Measurements from ENCODE around the gene TBX2.

The TBX2 gene

DNA sequence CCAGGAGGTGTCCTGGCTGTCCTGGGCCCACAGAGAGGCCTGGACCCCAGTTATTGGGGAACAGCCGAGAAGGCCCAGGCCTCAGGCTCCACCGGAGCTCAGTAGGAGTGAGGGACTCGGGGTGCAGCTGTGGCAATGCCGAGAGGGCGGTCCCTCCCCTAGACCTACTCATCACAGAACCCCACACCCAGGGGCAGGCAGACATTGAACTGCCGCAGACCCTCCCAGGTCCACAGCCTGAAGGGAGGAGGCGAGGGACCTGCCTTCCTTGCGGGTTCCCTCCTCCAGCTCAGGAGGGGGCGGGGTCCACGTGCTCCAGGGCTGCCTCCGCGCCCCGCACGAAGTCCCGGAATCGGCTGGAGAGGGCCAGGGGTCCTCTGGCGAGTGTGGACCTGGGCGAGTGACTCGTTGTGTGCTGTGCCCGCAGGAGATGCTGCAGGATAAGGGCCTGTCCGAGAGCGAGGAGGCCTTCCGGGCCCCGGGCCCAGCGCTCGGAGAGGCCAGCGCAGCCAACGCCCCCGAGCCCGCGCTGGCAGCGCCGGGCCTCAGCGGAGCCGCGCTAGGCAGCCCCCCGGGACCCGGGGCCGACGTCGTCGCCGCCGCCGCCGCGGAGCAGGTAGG lies 56.5 kb downstream of the TBX2 start:
- no peak for DNase-seq

DNA sequence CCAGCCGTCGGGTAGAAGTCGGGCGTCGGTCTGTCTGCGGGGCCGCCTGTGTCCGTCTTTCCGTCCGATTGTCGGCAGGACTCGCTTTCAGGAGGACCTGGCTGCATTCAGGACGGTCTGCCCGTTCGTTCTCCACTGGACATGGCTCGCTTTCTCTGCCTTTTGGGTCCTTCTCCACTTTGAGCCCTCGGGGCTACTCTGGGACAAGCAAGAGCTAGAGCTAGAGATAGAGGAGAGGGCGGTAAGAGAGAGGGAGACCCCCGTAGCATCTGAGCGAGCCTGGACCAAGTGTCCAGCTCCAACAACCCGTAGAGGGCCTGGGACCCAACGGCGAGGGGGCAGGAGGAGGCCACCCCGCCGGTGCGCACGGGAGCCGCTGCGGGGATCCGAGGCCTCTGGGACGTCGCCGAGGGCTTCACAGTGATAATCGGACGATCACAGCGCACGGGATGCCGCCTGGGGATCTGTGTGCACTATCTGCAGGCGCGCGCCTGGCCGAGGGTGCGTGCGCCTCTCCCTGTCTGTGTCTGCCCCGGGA lies 57.1 kb downstream of the TBX2 start:
- no peak for DNase-seq

DNA sequence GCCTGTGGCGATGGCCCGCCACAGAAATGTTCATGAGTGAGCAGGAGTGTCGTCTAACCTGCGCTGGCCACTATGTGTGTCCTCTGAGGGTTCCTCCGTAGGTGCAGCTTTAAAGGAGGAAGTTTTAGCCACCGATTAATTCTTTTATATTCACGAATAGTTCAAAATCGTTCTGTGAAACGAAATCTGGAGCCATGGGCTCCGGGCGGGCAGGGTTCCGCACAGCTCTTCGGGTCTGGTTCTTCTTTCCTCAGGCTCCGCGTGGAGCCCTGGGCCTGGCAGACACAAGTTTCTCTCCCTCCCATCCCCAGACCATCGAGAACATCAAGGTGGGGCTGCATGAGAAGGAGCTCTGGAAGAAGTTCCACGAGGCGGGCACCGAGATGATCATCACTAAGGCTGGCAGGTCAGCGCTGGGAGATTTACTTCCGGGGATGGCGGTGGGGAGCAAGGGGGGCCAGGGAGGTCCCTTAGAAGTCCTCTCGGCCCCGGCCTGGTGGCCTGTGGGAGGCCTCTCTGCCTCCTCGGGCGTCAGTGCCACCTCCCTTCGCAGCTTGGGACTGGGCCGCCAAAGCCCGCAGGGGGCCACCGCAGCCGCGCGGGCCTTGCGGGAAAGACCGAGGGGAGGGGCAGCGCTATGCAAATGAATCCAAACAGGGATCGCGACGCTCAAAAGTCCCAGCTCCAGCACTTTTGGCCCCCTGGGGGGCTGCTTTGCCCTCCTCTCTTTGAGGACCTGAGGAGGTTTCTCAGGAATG lies 57.8 kb downstream of the TBX2 start:
- no peak for DNase-seq

DNA sequence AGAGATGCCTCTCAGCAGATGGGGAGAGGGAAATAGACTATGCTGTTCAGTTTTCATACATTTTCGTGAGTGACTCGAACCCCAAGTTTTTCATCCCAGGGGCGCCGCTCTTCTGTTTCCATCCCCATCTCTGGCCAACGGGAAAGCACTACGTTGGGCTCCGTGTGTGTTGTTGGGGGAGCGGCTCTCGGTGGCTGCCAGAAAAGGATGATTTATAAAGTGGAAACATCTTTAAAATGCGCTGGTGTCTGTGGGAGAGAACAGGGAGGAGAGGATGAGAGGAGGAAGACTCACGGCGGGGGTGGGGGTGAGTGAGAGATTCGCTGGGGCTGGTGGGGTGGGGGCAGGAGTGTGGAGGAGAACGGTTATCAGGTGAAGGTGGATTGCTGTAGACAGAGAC lies 58.4 kb downstream of the TBX2 start:
- DNase-seq = no peak

DNA sequence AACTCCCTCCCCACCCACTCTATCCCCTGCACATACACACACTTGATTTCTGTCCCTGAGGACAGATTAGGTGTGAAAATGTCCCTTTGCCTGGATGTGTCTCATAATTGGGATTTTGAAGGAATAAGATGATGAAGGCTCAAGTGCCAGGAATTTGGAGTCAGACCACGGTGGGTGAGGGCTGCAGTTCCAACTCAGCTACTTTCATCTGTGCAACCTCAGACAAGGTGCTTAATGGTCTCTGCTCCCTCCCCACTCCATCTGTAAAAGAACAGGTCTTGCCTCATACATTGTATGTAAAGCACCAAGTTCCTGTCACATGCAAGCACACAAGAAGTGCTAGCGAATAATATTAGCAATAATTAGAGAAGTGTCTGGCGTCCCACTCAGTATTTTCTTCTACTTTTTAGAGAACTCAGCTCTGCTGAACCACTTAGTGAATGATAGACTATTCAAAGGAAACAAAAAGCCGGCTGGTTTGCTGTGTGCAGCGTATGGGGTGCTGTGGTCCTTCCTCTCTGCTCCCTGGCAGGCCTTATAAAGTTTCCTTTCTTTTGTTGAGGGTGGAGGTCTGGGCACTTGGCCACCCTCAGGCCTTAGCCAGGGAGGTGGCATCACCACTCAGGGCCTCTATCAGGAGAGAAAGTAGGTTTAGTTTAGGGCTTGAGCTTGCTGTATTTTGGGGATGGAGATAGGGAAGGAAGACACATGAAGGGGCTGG lies 58.9 kb downstream of the TBX2 start:
- no peak for DNase-seq

All from SIG-M5 (cell line).